HEK293T (cell line): ENCODE measurements around the gene TAF4B.

Source experiments
- CTCF ChIA-PET: fragments of 350-600 bp; formaldehyde crosslinking; extraction: SDS; loops from one replicate; lab custom pipeline; 2021; ENCODE audit warnings: antibody characterized with exemption, inconsistent platforms; lab: Yijun Ruan, JAX
- POLR2A ChIA-PET: fragments of 350-600 bp; formaldehyde crosslinking; extraction: SDS; loops from one replicate; lab custom pipeline; 2020; ENCODE audit warnings: antibody characterized with exemption, inconsistent platforms; lab: Yijun Ruan, JAX
- DNase-seq: peaks from one replicate; pipeline ENCODE4 v3.0.0; 2012; ENCODE audit warnings: mixed read lengths; ENCODE audit errors: extremely low spot score
- ARNT ChIP-seq: fragments of 450-650 bp; IDR thresholded peaks from 2 replicates; pipeline ENCODE4 v1.6.1; 2017; ENCODE audit warnings: mild to moderate bottlenecking
- BHLHE40 ChIP-seq: fragments of 450-650 bp; IDR thresholded peaks from 2 replicates; pipeline ENCODE4 v1.6.1; 2016; ENCODE audit warnings: mild to moderate bottlenecking, moderate library complexity, borderline replicate concordance
- CTBP1 ChIP-seq: fragments of 450-650 bp; IDR thresholded peaks from 2 replicates; pipeline ENCODE4 v1.6.1; 2016; ENCODE audit warnings: borderline replicate concordance
- ELF4 ChIP-seq: fragments of 450-650 bp; IDR thresholded peaks from 2 replicates; pipeline ENCODE4 v1.6.1; 2017; ENCODE audit warnings: antibody characterized with exemption
- FOXA1 ChIP-seq: fragments of 450-650 bp; IDR thresholded peaks from 2 replicates; pipeline ENCODE4 v1.6.1; 2016; ENCODE audit warnings: mild to moderate bottlenecking
- FOXK2 ChIP-seq: fragments of 450-650 bp; IDR thresholded peaks from 2 replicates; pipeline ENCODE4 v1.6.1; 2016; ENCODE audit warnings: mild to moderate bottlenecking
- FOXM1 ChIP-seq: fragments of 450-650 bp; IDR thresholded peaks from 2 replicates; pipeline ENCODE4 v1.6.1; 2017; ENCODE audit warnings: mild to moderate bottlenecking, borderline replicate concordance
- HDGF ChIP-seq: fragments of 450-650 bp; IDR thresholded peaks from 2 replicates; pipeline ENCODE4 v1.6.1; 2017; ENCODE audit warnings: antibody characterized with exemption, borderline replicate concordance
- L3MBTL2 ChIP-seq: fragments of 450-650 bp; conservative IDR thresholded peaks from 2 replicates; pipeline ENCODE4 v1.6.1; 2016; ENCODE audit warnings: mild to moderate bottlenecking
- LEF1 ChIP-seq: fragments of 450-650 bp; IDR thresholded peaks from 2 replicates; pipeline ENCODE4 v1.6.1; 2017; ENCODE audit warnings: mild to moderate bottlenecking, borderline replicate concordance
- NFRKB ChIP-seq: fragments of 450-650 bp; IDR thresholded peaks from 2 replicates; pipeline ENCODE4 v1.6.1; 2016; ENCODE audit warnings: mild to moderate bottlenecking, moderate library complexity
- PKNOX1 ChIP-seq: fragments of 450-650 bp; IDR thresholded peaks from 2 replicates; pipeline ENCODE4 v1.6.1; 2016
- SP1 ChIP-seq: fragments of 450-650 bp; IDR thresholded peaks from 2 replicates; pipeline ENCODE4 v1.6.1; 2017
- SUZ12 ChIP-seq: fragments of 450-650 bp; IDR thresholded peaks from 2 replicates; pipeline ENCODE4 v1.6.1; 2016; ENCODE audit warnings: mild to moderate bottlenecking
- TARDBP ChIP-seq: fragments of 450-650 bp; IDR thresholded peaks from 2 replicates; pipeline ENCODE4 v1.6.1; 2016
- ZNF384 ChIP-seq: fragments of 450-650 bp; IDR thresholded peaks from 2 replicates; pipeline ENCODE4 v1.6.1; 2016

Gene TAF4B

GRCh38 chr18:26336572-26336971, 110.3 kb downstream of the TAF4B start:
- ChIA-PET POLR2A (no interaction called here), CTCF (no interaction called here)
- DNase-seq = no peak

GRCh38 chr18:26342646-26343045, 116.4 kb downstream of the TAF4B start:
- CTCF ChIA-PET = no interaction called here

More at GRCh38 chr18:26336572-26336971, 110.3 kb downstream of the TAF4B start:
- no peak for TF ChIP-seq CTBP1
- no peak for TF ChIP-seq BHLHE40
- TF ChIP-seq ZNF384 = no peak
- no peak for TF ChIP-seq HDGF
- TF ChIP-seq NFRKB = no peak
- no peak for TF ChIP-seq L3MBTL2
- no peak for TF ChIP-seq ARNT
- TF ChIP-seq ELF4 = no peak
- TF ChIP-seq LEF1 = no peak
- TF ChIP-seq SUZ12 = no peak
- TF ChIP-seq FOXM1 = no peak
- TF ChIP-seq FOXA1 = no peak
- TF ChIP-seq TARDBP = no peak
- no peak for TF ChIP-seq FOXK2
- TF ChIP-seq SP1 = no peak
- TF ChIP-seq PKNOX1 = no peak

GRCh38 chr18:26350961-26351360, 124.7 kb downstream of the TAF4B start:
- no peak for TF ChIP-seq SP1
- no peak for TF ChIP-seq NFRKB
- no peak for TF ChIP-seq L3MBTL2
- no peak for DNase-seq
- ChIA-PET POLR2A (no interaction called here), CTCF (interaction anchor here (0.7 kb wide), 1 partner anchor 417 kb away, joined by 3 read pairs; no protein-coding TSS in a partner anchor)

More at GRCh38 chr18:26342646-26343045, 116.4 kb downstream of the TAF4B start:
- no peak for TF ChIP-seq TARDBP
- POLR2A ChIA-PET = no interaction called here
- DNase-seq = no peak

- TF ChIP-seq CTBP1 = no peak
- TF ChIP-seq LEF1 = no peak
- TF ChIP-seq TARDBP = no peak
- TF ChIP-seq SP1 = no peak
- TF ChIP-seq ZNF384 = no peak
- no peak for TF ChIP-seq FOXA1
- no peak for TF ChIP-seq L3MBTL2
- TF ChIP-seq ARNT = no peak
- no peak for TF ChIP-seq BHLHE40
- no peak for TF ChIP-seq SUZ12
- no peak for TF ChIP-seq NFRKB
- no peak for TF ChIP-seq FOXM1
- ChIA-PET CTCF (no interaction called here), POLR2A (no interaction called here)
- DNase-seq = no peak
Observed at GRCh38 chr18:26356045-26356785, 130.0 kb downstream of the TAF4B start.

GRCh38 chr18:26357960-26358359, 131.7 kb downstream of the TAF4B start:
- CTCF ChIA-PET = no interaction called here
- POLR2A ChIA-PET = no interaction called here
- DNase-seq = no peak
- no peak for TF ChIP-seq BHLHE40
- TF ChIP-seq FOXM1 = no peak
- TF ChIP-seq TARDBP = no peak
- no peak for TF ChIP-seq FOXK2

- TF ChIP-seq ARNT (no peak), SUZ12 (no peak), HDGF (no peak), FOXA1 (no peak)
- POLR2A ChIA-PET = no interaction called here
- DNase-seq = no peak
- CTCF ChIA-PET = no interaction called here
Observed at GRCh38 chr18:26362021-26362420, 135.8 kb downstream of the TAF4B start.

GRCh38 chr18:26367425-26367824, 141.2 kb downstream of the TAF4B start:
- no peak for DNase-seq
- CTCF ChIA-PET = no interaction called here
- POLR2A ChIA-PET = no interaction called here
- TF ChIP-seq LEF1 = no peak
- no peak for TF ChIP-seq ARNT
- no peak for TF ChIP-seq ELF4
- no peak for TF ChIP-seq PKNOX1
- no peak for TF ChIP-seq HDGF

- no peak for DNase-seq
- CTCF ChIA-PET = interaction anchor here (2.0 kb wide), 1 partner anchor 14 kb away, joined by 6 read pairs; no protein-coding TSS in a partner anchor
- TF ChIP-seq PKNOX1 (no peak), ARNT (no peak), SUZ12 (no peak), LEF1 (no peak), FOXK2 (no peak), SP1 (no peak), ELF4 (no peak), NFRKB (no peak), TARDBP (no peak), CTBP1 (no peak), FOXA1 (no peak), ZNF384 (no peak), FOXM1 (no peak), HDGF (no peak), BHLHE40 (no peak), L3MBTL2 (no peak)
- POLR2A ChIA-PET = no interaction called here
Observed at GRCh38 chr18:26370037-26370436, 143.8 kb downstream of the TAF4B start.
